Uterus (tissue), 4 donors: ENCODE results near the gene CAGE1. TPM values are rescaled to one million over a fixed set of nuclear protein-coding genes. Genes with fewer than 3 reads are reported as not detected.
"Not testable (repeated sequence)": the region's sequence is repeated elsewhere in the genome, so short reads cannot be mapped to it uniquely, and the experiment has no call there.

Source experiments
- DNase-seq, 2 donors: peaks; one replicate each; pipeline ENCODE4 v3.0.0-alpha.2; 2019 to 2020
- H3K27ac ChIP-seq, 2 donors: fragments of 200-600 bp; sonication (generic); 1 replicate in 1 of 2; 2 replicates in 1 of 2; pipeline ENCODE4 v1.5.1; 2016 to 2018
- H3K27me3 ChIP-seq, 2 donors: fragments of 200-600 bp; sonication (generic); one replicate each; pipeline ENCODE4 v1.5.1; 2018 to 2019; ENCODE audit warnings: control low read depth in 1 of 2
- H3K36me3 ChIP-seq, 2 donors: fragments of 200-600 bp; sonication (generic); one replicate each; pipeline ENCODE4 v1.5.1; 2019; ENCODE audit warnings: control low read depth in 1 of 2
- H3K4me1 ChIP-seq, 2 donors: fragments of 200-600 bp; sonication (generic); one replicate each; pipeline ENCODE4 v1.5.1; 2018 to 2019; ENCODE audit warnings: control low read depth in 1 of 2
- H3K4me3 ChIP-seq, 2 donors: fragments of 200-600 bp; sonication (generic); 1 replicate in 1 of 2; 2 replicates in 1 of 2; pipeline ENCODE4 v1.5.1; 2018 to 2019; ENCODE audit warnings: mild to moderate bottlenecking in 1 of 2
- H3K9me3 ChIP-seq, 2 donors: fragments of 200-600 bp; sonication (generic); one replicate each; pipeline ENCODE4 v1.5.1; 2019; ENCODE audit warnings: control low read depth in 1 of 2
- CTCF ChIP-seq, 4 experiments: fragments of 200-600 bp in 2 of 4; fragments of 450-650 bp in 2 of 4; sonication (generic) in 2 of 4; IDR thresholded peaks; one replicate each; pipeline ENCODE4 v1.5.1; 2016 to 2019; ENCODE audit warnings: antibody characterized with exemption in 4 of 4, mild to moderate bottlenecking in 2 of 4, moderate library complexity in 1 of 4
- POLR2A ChIP-seq, 2 donors: fragments of 450-650 bp; IDR thresholded peaks; one replicate each; pipeline ENCODE4 v1.6.1; 2016; ENCODE audit warnings: antibody characterized with exemption in 2 of 2, mild to moderate bottlenecking in 1 of 2, moderate library complexity in 1 of 2
- intact Hi-C: fragments of 100-400 bp; cut with DNase I; formaldehyde crosslinking; loops from one replicate; pipeline ENCODE4 v1.15.1; 2023; ENCODE audit warnings: low total_unique reads
- total RNA-seq, 4 donors: library from RNA; depleted of rRNA in 3 of 4; stranded (reverse); fragments of >200 nt in 3 of 4; gene quantifications; one replicate each; pipeline versions ENCODE4 v1.1.0 to v1.2.4, GENCODE V29; 2014 to 2023
- donor health status: DM: yes; HTN: yes; CAD: no.

The CAGE1 gene
- total RNA-seq, 4 donors from 2014 or later = 0.28 TPM; not detected in 3

GRCh38 chr6:7343546-7344475, 45.7 kb downstream of the CAGE1 start:
- H3K4me1 ChIP-seq = no peaks in the 10 kb centered on the region
- no peaks in the 10 kb centered on the region for H3K36me3 ChIP-seq
- H3K4me3 ChIP-seq = no peak overlapping the region
- no peak for TF ChIP-seq POLR2A (IDR thresholded peaks at IDR 0.05)
- no peak for TF ChIP-seq CTCF (IDR thresholded peaks at IDR 0.05)
- DNase-seq = no peak
- no peaks in the 10 kb centered on the region for H3K27me3 ChIP-seq
- H3K27ac ChIP-seq = no peak overlapping the region
- no peaks in the 10 kb centered on the region for H3K9me3 ChIP-seq
- intact Hi-C loops = no loop called here

DNA sequence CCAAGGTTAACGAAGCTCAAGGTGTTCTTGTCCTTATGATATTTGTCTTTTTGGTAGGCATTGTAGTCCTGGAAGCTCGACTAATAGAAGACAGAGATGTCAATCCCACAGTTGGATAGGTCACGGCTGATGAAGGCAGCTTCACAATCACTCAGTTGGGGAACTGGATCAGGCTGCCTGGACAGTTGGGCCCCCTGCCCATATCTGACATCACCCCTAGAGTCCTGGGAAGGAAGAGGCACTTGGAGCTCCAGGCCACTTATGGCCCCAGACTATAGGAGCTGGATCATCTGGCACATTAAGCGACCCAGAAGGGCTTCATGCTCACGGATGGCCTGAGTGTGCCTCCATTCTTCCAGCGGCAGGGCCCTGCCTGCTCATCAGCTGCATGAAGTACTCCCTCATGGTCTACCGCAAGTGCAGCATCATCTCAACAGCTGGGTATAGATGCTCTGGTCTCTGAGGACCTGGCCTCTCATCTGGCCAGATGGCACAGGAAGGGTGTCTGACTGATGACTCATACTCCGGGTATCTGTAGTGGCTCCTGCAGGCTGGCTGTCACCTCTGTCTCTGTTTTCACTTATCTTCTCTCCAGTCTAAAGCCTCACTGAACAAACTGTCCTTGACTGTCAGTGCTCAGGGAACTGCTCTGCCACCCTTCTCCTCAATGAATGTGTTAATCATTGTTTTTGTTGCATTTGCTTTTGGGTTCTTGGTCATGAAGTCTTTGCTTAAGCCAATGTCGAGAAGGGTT, 47.4 kb downstream of the CAGE1 start:
- no peak overlapping the region for H3K4me3 ChIP-seq
- H3K9me3 ChIP-seq = no peaks in the 10 kb centered on the region
- intact Hi-C loops = no loop called here
- TF ChIP-seq CTCF (IDR thresholded peaks at IDR 0.05) (no peak), POLR2A (IDR thresholded peaks at IDR 0.05) (no peak)
- H3K36me3 ChIP-seq = no peaks in the 10 kb centered on the region
- H3K27ac ChIP-seq = no peak overlapping the region
- no peaks in the 10 kb centered on the region for H3K4me1 ChIP-seq
- H3K27me3 ChIP-seq = no peaks in the 10 kb centered on the region
- DNase-seq = no peak

DNA sequence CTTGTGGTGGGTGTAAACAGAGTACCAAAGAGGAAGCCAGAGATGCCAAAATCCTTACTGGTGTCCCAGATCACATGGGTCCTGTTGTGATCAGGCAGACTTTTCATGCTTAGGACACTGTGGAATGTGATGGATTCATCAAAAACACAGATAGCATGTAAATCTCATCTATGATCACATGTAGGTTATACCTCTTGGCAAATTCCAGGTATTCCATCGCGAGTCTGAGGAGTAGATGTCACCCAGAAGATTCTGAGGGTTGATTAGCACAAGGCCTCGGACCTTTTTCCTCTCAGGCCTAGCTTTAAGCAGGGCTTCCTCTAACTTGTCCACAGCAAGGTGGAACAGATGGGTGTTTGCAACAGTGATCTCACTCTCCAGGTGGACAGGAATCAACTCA, 48.3 kb downstream of the CAGE1 start:
- intact Hi-C loops = no loop called here
- no peaks in the 10 kb centered on the region for H3K36me3 ChIP-seq
- H3K4me3 ChIP-seq = no peak overlapping the region
- no peak for DNase-seq
- H3K9me3 ChIP-seq = no peaks in the 10 kb centered on the region
- TF ChIP-seq POLR2A (IDR thresholded peaks at IDR 0.05) (no peak), CTCF (IDR thresholded peaks at IDR 0.05) (no peak)
- H3K4me1 ChIP-seq = no peaks in the 10 kb centered on the region
- H3K27ac ChIP-seq = no peak overlapping the region
- no peaks in the 10 kb centered on the region for H3K27me3 ChIP-seq

GRCh38 chr6:7339007-7339732, 50.4 kb downstream of the CAGE1 start:
- H3K36me3 ChIP-seq, H3K4me1 ChIP-seq, DNase-seq, H3K4me3 ChIP-seq, H3K9me3 ChIP-seq, H3K27ac ChIP-seq, intact Hi-C loops, H3K27me3 ChIP-seq: not testable (repeated sequence)

DNA sequence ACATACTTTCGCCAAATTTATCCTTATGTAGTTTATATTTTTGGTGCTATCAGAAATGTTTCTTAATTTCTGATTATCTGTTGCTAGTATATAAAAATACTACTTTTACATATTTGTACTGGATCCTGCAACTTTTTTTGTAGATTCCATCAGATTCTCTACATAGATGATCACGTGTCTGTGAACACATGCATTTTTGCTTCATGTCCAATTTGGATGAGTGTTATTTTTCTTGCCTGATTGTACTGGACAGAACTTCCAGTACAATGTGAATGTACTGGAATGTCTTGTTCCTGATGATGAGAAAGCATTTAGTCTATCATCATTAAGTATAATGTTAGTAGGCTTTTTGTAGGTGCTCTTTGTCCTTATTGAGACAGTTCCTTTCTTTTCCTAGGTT, 51.5 kb downstream of the CAGE1 start:
- H3K4me3 ChIP-seq = no peak overlapping the region
- intact Hi-C loops = no loop called here
- H3K9me3 ChIP-seq = no peaks in the 10 kb centered on the region
- no peak for DNase-seq
- no peak for TF ChIP-seq CTCF (IDR thresholded peaks at IDR 0.05)
- no peak for TF ChIP-seq POLR2A (IDR thresholded peaks at IDR 0.05)
- H3K27ac ChIP-seq = no peak overlapping the region
- H3K4me1 ChIP-seq = no peaks in the 10 kb centered on the region
- H3K27me3 ChIP-seq = no peaks in the 10 kb centered on the region
- H3K36me3 ChIP-seq = no peaks in the 10 kb centered on the region
